ENCODE measurements around the gene PCDHB5.
"Not testable (repeated sequence)": the region's sequence is repeated elsewhere in the genome, so short reads cannot be mapped to it uniquely, and the experiment has no call there.

Gene PCDHB5
- 0 reads per million in 4 experiments for total RNA-seq

- no peak for DNase-seq
These were observed at the start of gene PCDHB5 for GRCh38 chr5:141135030-141135717. Gene PCDHB5, plus strand, starts transcription at chr5:141135206. Its CDS starts 229 bp downstream, at chr5:141135435.

DNA sequence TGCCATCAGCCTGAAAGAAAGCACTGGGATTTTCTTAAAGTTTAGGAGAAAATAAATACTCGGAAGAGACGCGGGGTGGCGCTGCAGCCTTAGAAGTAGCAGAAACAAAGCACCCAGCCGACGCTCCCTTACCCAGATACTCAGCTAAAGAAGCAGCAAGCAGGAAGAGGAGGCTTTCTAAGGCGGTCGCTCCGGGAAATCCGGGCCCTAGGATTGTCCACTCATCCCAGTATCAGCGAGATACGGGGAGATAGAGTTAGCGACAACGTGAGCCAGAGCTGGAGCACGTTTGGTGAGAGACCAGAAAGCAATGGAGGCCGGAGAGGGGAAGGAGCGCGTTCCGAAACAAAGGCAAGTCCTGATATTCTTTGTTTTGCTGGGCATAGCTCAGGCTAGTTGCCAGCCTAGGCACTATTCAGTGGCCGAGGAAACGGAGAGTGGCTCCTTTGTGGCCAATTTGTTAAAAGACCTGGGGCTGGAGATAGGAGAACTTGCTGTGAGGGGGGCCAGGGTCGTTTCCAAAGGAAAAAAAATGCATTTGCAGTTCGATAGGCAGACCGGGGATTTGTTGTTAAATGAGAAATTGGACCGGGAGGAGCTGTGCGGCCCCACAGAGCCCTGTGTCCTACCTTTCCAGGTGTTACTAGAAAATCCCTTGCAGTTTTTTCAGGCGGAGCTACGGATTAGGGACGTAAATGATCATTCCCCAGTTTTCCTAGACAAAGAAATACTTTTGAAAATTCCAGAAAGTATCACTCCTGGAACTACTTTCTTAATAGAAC lies 40.3 kb upstream of the PCDHB5 start, which contains the start of gene PCDHB2:
Gene PCDHB2, plus strand, starts transcription at position 135 of the 782 bp plus-strand sequence. Its CDS starts 176 bp downstream, at position 311.
- no peak for DNase-seq

DNA sequence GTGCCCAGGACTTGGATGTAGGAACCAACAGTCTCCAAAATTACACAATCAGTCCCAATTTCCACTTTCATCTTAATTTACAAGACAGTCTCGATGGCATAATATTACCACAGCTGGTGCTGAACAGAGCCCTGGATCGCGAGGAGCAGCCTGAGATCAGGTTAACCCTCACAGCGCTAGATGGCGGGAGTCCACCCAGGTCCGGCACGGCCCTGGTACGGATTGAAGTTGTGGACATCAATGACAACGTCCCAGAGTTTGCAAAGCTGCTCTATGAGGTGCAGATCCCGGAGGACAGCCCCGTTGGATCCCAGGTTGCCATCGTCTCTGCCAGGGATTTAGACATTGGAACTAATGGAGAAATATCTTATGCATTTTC lies 39.8 kb upstream of the PCDHB5 start:
- no peak for DNase-seq

DNA sequence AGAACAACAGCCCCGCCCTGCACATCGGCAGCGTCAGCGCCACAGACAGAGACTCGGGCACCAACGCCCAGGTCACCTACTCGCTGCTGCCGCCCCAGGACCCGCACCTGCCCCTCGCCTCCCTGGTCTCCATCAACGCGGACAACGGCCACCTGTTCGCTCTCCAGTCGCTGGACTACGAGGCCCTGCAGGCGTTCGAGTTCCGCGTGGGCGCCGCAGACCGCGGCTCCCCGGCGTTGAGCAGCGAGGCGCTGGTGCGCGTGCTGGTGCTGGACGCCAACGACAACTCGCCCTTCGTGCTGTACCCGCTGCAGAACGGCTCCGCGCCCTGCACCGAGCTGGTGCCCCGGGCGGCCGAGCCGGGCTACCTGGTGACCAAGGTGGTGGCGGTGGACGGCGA lies 38.8 kb upstream of the PCDHB5 start:
- not testable (repeated sequence) for DNase-seq

GRCh38 chr5:141096586-141096985 lies 38.4 kb upstream of the PCDHB5 start:
- DNase-seq, result not testable (repeated sequence)

DNA sequence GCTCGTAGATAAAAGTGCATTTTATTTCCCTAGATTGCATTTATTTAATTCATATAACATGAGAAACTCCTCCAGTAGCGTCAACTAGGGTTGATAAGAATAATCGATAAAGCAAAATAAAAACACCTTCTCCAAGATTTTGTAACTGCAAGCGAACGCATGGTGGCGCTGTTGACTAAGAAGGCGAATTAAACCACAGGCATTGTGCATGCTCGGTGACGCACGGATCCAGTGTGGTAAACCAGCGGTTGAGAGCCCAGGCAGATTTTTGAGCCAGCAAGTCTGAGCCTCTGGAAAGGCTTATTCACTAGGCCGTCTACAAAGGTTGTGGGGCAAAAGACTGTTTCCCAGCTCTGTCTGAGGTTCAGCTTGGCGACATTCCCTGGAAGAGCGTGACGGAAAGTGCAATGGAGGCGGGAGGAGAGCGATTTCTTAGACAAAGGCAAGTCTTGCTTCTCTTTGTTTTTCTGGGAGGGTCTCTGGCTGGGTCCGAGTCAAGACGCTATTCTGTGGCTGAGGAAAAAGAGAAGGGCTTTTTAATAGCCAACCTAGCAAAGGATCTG lies 34.7 kb upstream of the PCDHB5 start, which contains the start of gene PCDHB3:
Gene PCDHB3, plus strand, starts transcription at position 231 of the 563 bp plus-strand sequence. Its CDS starts 177 bp downstream, at position 408.
- no peak for DNase-seq

- DNase-seq, result no peak
These were observed 33.9 kb upstream of the PCDHB5 start for GRCh38 chr5:141101059-141101458.

DNA sequence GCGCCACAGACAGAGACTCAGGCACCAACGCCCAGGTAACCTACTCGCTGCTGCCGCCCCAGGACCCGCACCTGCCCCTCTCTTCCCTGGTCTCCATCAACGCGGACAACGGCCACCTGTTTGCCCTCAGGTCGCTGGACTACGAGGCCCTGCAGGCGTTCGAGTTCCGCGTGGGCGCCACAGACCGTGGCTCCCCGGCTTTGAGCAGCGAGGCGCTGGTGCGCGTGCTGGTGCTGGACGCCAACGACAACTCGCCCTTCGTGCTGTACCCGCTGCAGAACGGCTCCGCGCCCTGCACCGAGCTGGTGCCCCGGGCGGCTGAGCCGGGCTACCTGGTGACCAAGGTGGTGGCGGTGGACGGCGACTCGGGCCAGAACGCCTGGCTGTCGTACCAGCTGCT lies 32.9 kb upstream of the PCDHB5 start:
- DNase-seq, result not testable (repeated sequence)

- not testable (repeated sequence) for DNase-seq
These were observed 32.5 kb upstream of the PCDHB5 start for GRCh38 chr5:141102471-141102870.

DNA sequence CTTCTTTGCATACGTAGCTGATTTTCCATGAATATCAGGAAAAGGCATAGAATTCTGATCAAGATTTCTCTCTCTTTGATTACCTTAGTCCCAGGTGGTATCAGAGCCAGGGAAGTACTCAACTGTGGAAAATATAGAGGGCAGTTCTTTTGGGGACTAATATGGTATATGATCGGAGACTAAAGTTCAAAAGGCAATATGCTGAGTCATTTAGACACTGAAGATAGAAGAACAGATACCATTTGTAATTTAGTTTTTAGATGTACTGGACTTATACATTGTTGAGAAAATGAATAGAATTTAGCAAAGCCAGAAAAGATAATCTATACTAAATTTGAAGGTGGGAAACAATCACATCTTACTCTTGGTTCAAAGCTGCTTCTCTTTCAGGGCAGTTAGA lies 29.7 kb upstream of the PCDHB5 start:
- DNase-seq, result no peak

DNA sequence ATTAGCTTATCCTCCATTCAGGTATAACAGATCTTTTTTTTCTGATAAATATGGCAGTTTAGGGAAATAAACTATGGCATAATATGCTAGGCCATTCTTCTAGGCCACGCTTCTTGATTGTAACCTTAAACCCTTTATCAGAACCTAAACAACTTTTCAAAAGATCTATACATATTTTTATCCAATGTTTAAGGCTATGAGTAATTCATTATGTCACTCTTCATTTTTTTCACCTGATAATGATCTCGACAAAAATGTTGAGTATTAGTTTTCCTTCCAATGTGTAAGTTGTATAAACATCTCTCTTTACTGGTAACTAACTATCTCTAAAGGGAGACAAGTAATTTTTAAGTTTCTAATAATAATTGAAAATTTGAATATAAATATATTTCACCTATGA lies 15.8 kb upstream of the PCDHB5 start:
- no peak for DNase-seq

DNA sequence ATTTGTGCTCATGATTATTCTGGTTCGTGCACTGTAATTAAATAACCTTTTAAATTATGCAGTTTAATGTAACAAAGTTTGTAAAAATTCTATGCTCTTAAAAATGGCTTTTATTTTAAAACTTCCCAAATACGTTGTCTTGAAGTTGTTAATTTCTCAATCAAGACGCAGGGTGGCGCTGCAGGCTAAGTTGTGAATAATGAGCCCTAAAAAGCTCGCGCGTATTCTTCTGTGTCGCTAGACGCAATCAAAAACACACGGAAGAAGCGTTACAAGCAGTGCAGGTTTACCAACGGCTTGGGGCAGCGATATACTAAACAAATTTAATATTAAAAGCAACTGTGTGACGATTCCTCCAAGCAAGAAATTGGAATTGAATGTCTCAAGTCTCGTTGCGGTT lies 13.4 kb upstream of the PCDHB5 start, which contains the start of gene PCDHB4:
Gene PCDHB4, plus strand, starts transcription at position 256 of the 400 bp plus-strand sequence. CDS start 181 bp downstream, outside the sequence.
- no peak for DNase-seq

DNA sequence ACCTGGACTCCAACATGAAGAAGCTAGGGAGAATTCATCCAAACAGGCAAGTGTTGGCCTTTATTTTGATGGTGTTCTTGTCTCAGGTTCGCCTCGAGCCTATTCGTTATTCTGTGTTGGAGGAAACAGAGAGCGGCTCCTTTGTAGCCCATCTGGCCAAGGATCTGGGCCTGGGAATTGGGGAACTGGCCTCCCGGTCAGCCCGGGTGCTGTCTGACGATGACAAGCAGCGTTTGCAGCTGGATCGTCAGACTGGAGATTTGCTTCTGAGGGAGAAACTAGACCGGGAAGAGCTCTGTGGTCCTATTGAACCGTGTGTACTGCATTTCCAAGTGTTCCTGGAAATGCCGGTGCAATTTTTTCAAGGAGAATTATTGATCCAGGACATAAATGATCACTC lies 13.0 kb upstream of the PCDHB5 start:
- DNase-seq, result no peak

GRCh38 chr5:141123396-141124135 lies 11.4 kb upstream of the PCDHB5 start:
- DNase-seq, result not testable (repeated sequence)

- no peak for DNase-seq
These were observed 7.7 kb upstream of the PCDHB5 start for GRCh38 chr5:141127305-141127704.

DNA sequence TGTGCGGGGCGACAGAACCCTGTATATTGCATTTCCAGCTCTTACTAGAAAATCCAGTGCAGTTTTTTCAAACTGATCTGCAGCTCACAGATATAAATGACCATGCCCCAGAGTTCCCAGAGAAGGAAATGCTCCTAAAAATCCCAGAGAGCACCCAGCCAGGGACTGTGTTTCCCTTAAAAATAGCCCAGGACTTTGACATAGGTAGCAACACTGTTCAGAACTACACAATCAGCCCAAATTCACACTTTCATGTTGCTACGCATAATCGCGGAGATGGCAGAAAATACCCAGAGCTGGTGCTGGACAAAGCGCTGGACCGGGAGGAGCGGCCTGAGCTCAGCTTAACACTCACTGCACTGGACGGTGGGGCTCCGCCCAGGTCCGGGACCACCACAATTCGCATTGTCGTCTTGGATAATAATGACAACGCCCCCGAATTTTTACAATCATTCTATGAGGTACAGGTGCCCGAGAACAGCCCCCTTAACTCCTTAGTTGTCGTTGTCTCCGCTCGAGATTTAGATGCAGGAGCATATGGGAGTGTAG lies 786 bp downstream of the PCDHB5 start:
- no peak for DNase-seq

GRCh38 chr5:141137346-141137745 lies 2.3 kb downstream of the PCDHB5 start:
- DNase-seq, result not testable (repeated sequence)

GRCh38 chr5:141149812-141150211 lies 14.8 kb downstream of the PCDHB5 start, which contains the start of gene PCDHB6:
Gene PCDHB6, plus strand, starts transcription at chr5:141150057. Its CDS starts 201 bp downstream, at chr5:141150258.
- no peak for DNase-seq

DNA sequence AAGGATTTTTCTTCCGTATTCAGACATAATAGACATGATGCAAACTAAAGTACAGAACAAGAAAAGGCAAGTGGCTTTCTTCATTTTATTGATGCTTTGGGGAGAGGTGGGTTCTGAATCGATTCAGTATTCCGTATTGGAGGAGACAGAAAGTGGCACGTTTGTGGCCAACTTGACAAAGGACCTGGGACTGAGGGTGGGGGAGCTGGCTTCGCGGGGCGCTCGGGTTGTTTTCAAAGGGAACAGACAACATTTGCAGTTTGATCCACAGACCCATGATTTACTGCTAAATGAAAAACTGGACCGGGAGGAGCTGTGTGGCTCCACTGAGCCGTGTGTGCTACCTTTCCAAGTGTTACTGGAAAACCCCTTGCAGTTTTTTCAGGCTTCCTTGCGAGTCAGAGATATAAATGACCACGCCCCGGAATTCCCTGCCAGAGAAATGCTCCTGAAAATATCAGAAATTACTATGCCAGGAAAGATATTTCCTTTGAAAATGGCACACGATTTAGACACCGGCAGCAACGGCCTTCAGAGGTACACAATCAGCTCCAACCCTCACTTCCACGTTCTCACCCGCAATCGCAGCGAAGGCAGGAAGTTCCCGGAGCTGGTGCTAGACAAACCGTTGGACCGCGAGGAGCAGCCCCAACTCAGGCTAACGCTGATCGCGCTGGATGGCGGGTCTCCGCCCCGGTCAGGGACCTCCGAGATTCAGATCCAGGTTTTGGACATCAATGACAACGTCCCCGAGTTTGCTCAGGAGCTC lies 15.4 kb downstream of the PCDHB5 start:
- no peak for DNase-seq

DNA sequence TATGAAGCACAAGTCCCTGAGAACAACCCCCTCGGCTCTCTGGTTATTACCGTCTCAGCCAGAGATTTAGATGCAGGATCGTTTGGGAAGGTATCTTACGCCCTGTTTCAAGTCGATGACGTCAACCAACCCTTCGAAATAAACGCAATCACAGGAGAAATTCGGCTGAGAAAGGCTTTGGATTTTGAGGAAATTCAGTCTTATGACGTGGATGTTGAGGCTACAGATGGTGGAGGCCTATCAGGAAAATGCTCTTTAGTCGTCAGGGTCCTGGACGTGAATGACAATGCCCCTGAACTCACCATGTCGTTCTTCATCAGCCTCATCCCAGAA lies 16.0 kb downstream of the PCDHB5 start:
- DNase-seq, result no peak

GRCh38 chr5:141151632-141152031 lies 16.6 kb downstream of the PCDHB5 start:
- not testable (repeated sequence) for DNase-seq

DNA sequence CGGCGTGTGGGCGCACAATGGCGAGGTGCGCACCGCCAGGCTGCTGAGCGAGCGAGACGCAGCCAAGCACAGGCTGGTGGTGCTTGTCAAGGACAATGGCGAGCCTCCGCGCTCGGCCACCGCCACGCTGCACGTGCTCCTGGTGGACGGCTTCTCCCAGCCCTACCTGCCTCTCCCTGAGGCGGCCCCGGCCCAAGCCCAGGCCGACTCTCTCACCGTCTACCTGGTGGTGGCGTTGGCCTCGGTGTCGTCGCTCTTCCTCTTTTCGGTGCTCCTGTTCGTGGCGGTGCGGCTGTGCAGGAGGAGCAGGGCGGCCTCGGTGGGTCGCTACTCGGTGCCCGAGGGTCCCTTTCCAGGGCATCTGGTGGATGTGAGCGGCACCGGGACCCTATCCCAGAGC lies 17.1 kb downstream of the PCDHB5 start:
- DNase-seq, result not testable (repeated sequence)

Data from effector CD8-positive, alpha-beta T cell (primary cell).